ENCODE results near the gene ZC3H18.

ZC3H18 gene

GRCh38 chr16:88634994-88635670 is 64.9 kb downstream of the ZC3H18 start:
- peak; percentile 68 for DNase-seq (ENCODE audit: low read depth)
- TF ChIP-seq CTCF (IDR thresholded peaks at IDR 0.05; ENCODE audit: low read depth, low read length) (peak; percentile 16), MAX (IDR thresholded peaks at IDR 0.05; ENCODE audit: low read depth, low read length) (no peak; the same call in 1 of the 2 replicates)
- H3K4me3 ChIP-seq (ENCODE audit: low read depth, low read length): peak overlapping the region; percentile 33

GRCh38 chr16:88635671-88636319 is 65.6 kb downstream of the ZC3H18 start:
- no peak for DNase-seq (ENCODE audit: low read depth)
- TF ChIP-seq POLR2A (IDR thresholded peaks at IDR 0.05; ENCODE audit: extremely low read depth, insufficient read length) (no peak), MAX (IDR thresholded peaks at IDR 0.05; ENCODE audit: low read depth, low read length) (no peak), CTCF (IDR thresholded peaks at IDR 0.05; ENCODE audit: low read depth, low read length) (no peak), MYC (IDR thresholded peaks at IDR 0.05; ENCODE audit: low read depth, low read length) (no peak)
- no peak overlapping the region for H3K4me3 ChIP-seq (ENCODE audit: low read depth, low read length)

GRCh38 chr16:88636488-88637265 is 66.5 kb downstream of the ZC3H18 start:
- H3K4me3 ChIP-seq (ENCODE audit: low read depth, low read length): no peak overlapping the region
- DNase-seq (ENCODE audit: low read depth): no peak
- TF ChIP-seq CTCF (IDR thresholded peaks at IDR 0.05; ENCODE audit: low read depth, low read length): peak; percentile 3
- no peak for TF ChIP-seq MAX (IDR thresholded peaks at IDR 0.05; ENCODE audit: low read depth, low read length)

- DNase-seq (ENCODE audit: low read depth): no peak
- no peak within 1 kb of the TSS for H3K4me3 ChIP-seq (ENCODE audit: low read depth, low read length)
- no peak for TF ChIP-seq MAX (IDR thresholded peaks at IDR 0.05; ENCODE audit: low read depth, low read length)
- no peak for TF ChIP-seq CTCF (IDR thresholded peaks at IDR 0.05; ENCODE audit: low read depth, low read length)
- TF ChIP-seq POLR2A (IDR thresholded peaks at IDR 0.05; ENCODE audit: extremely low read depth, insufficient read length): no peak
- no peak for TF ChIP-seq MYC (IDR thresholded peaks at IDR 0.05; ENCODE audit: low read depth, low read length)
Observed at GRCh38 chr16:88638323-88639230, 68.4 kb downstream of the ZC3H18 start, which contains the start of gene IL17C. Gene IL17C, plus strand, starts transcription at chr16:88638572. Its CDS starts 70 bp downstream, at chr16:88638642.

GRCh38 chr16:88639231-88640038 is 69.2 kb downstream of the ZC3H18 start:
- DNase-seq (ENCODE audit: low read depth): peak; percentile 34
- TF ChIP-seq MYC (IDR thresholded peaks at IDR 0.05; ENCODE audit: low read depth, low read length) (no peak), CTCF (IDR thresholded peaks at IDR 0.05; ENCODE audit: low read depth, low read length) (no peak), POLR2A (IDR thresholded peaks at IDR 0.05; ENCODE audit: extremely low read depth, insufficient read length) (no peak), MAX (IDR thresholded peaks at IDR 0.05; ENCODE audit: low read depth, low read length) (no peak)
- H3K4me3 ChIP-seq (ENCODE audit: low read depth, low read length): no peak overlapping the region

All from NB4 (cell line).